GM12878 (cell line): ENCODE measurements around the gene MAMDC2. TPM values are rescaled to one million over a fixed set of nuclear protein-coding genes. Genes with fewer than 3 reads are reported as not detected.

Experiments used
- ATAC-seq: fragments of 200-7000 bp; cut with Tn5 transposase; 3 replicates; pipeline ENCODE4 v1.9.1; 2020; ENCODE audit warnings: mild to moderate bottlenecking, moderate library complexity
- BruUV-seq: library from RNA; stranded (reverse); fragments of 400-500 nt; replicated peaks from 2 replicates; lab custom pipeline; 2021; lab: Mats Ljungman, UMichigan
- CTCF ChIA-PET: fragments of 300-600 bp; sonication (Branson Sonifier 250); formaldehyde crosslinking; extraction: SDS; loops from one replicate; lab custom pipeline; 2021; ENCODE audit warnings: inconsistent platforms; lab: Yijun Ruan, JAX
- POLR2A ChIA-PET: fragments of 350-600 bp; formaldehyde crosslinking; extraction: SDS; loops from one replicate; lab custom pipeline; 2021; ENCODE audit warnings: inconsistent platforms; lab: Charles Lee
- RAD21 ChIA-PET: fragments of 300-600 bp; sonication (Branson Sonifier 250); formaldehyde crosslinking; loops from one replicate; lab custom pipeline; 2023; ENCODE audit warnings: antibody characterized with exemption; ENCODE audit not compliant: unreplicated experiment; lab: Charles Lee
- SMC1A ChIA-PET: fragments of 300-600 bp; sonication (Branson Sonifier 250); formaldehyde crosslinking; loops from one replicate; lab custom pipeline; 2023; ENCODE audit not compliant: unreplicated experiment, uncharacterized antibody; lab: Charles Lee
- DNase-seq: peaks from one replicate; pipeline ENCODE4 v3.0.0-alpha.2; 2011; ENCODE audit warnings: low read depth, low spot score
- FAIRE-seq: peaks from 3 replicates; lab custom pipeline; 2011; peaks lifted over from hg19 to GRCh38; lab: Jason Lieb, UNC
- H2AFZ ChIP-seq: 2 replicates; pipeline ENCODE4 v1.6.0; 2011; ENCODE audit warnings: low read depth, low read length, control low read depth; ENCODE audit not compliant: control insufficient read depth
- H3K27ac ChIP-seq: 2 replicates; pipeline ENCODE4 v1.5.1; 2011; ENCODE audit warnings: control low read depth; ENCODE audit not compliant: control insufficient read depth, insufficient read depth
- H3K27me3 ChIP-seq, 2 experiments: replicated peaks in 1 of 2; 2 replicates each; pipeline versions ENCODE4 v1.6.0 to v1.6.1; 2011; ENCODE audit warnings: low read length in 1 of 2; ENCODE audit not compliant: control insufficient read depth in 2 of 2, insufficient read depth in 2 of 2
- H3K36me3 ChIP-seq, 2 experiments: 2 replicates each; pipeline ENCODE4 v1.5.1; 2011; ENCODE audit warnings: low read length in 1 of 2; ENCODE audit not compliant: control insufficient read depth in 2 of 2, insufficient read depth in 2 of 2
- H3K4me1 ChIP-seq: 2 replicates; pipeline ENCODE4 v1.6.1; 2011; ENCODE audit warnings: mild to moderate bottlenecking, low read length, moderate library complexity, mixed read lengths; ENCODE audit not compliant: control insufficient read depth, insufficient read depth
- H3K4me2 ChIP-seq: 2 replicates; pipeline ENCODE4 v1.6.0; 2011; ENCODE audit warnings: control low read depth; ENCODE audit not compliant: control insufficient read depth, insufficient read depth
- H3K4me3 ChIP-seq: fragments of 200-600 bp; sonication (generic); 2 replicates; pipeline ENCODE4 v1.5.1; 2016
- H3K79me2 ChIP-seq: 2 replicates; pipeline ENCODE4 v1.6.0; 2011; ENCODE audit warnings: low read length; ENCODE audit not compliant: control insufficient read depth, insufficient read depth
- H3K9ac ChIP-seq: 2 replicates; pipeline ENCODE4 v1.8.0; 2011; ENCODE audit warnings: low read length, control low read depth, mixed read lengths; ENCODE audit not compliant: control insufficient read depth, insufficient read depth
- H3K9me3 ChIP-seq: replicated peaks from 3 replicates; pipeline ENCODE4 v1.5.1; 2011; ENCODE audit warnings: mild to moderate bottlenecking, low read length; ENCODE audit not compliant: control insufficient read depth, insufficient read depth
- H4K20me1 ChIP-seq: 2 replicates; pipeline ENCODE4 v1.6.0; 2011; ENCODE audit not compliant: control insufficient read depth, insufficient read depth
- BACH1 ChIP-seq: fragments of 450-650 bp; IDR thresholded peaks from 2 replicates; pipeline ENCODE4 v1.6.1; 2017; ENCODE audit warnings: mild to moderate bottlenecking, borderline replicate concordance
- EED ChIP-seq: sonication (generic); IDR thresholded peaks from 2 replicates; pipeline ENCODE4 v1.6.1; 2016; ENCODE audit warnings: antibody characterized with exemption, low read depth
- ESRRA ChIP-seq: IDR thresholded peaks from 2 replicates; pipeline ENCODE4 v1.6.1; 2012; ENCODE audit warnings: mild to moderate bottlenecking, low read length, improper control_type of control experiment
- LARP7 ChIP-seq: fragments of 450-650 bp; IDR thresholded peaks from 2 replicates; pipeline ENCODE4 v1.6.1; 2017; ENCODE audit warnings: mild to moderate bottlenecking
- RAD51 ChIP-seq: fragments of 450-650 bp; IDR thresholded peaks from 2 replicates; pipeline ENCODE4 v1.6.1; 2016; ENCODE audit warnings: moderate library complexity, mild to moderate bottlenecking, inconsistent platforms
- SIN3A ChIP-seq: IDR thresholded peaks from 2 replicates; pipeline ENCODE4 v1.6.1; 2012; ENCODE audit warnings: low read depth, low read length, improper control_type of control experiment
- SMC3 ChIP-seq: IDR thresholded peaks from 2 replicates; pipeline ENCODE4 v1.6.1; 2011; ENCODE audit warnings: low read length, improper control_type of control experiment, borderline replicate concordance
- SREBF2 ChIP-seq: IDR thresholded peaks from 2 replicates; pipeline ENCODE4 v1.6.1; 2012; ENCODE audit warnings: mild to moderate bottlenecking, low read length
- ZBED1 ChIP-seq: IDR thresholded peaks from 2 replicates; pipeline ENCODE4 v1.6.1; 2016; ENCODE audit warnings: borderline replicate concordance
- ZZZ3 ChIP-seq: IDR thresholded peaks from 2 replicates; pipeline ENCODE4 v1.6.1; 2011; ENCODE audit warnings: low read depth; ENCODE audit not compliant: control insufficient read depth, insufficient read length
- WGBS: methylation state at CpG from one replicate; pipeline ENCODE4 v1.1.6; 2016; ENCODE audit warnings: low lambda C conversion rate; ENCODE audit not compliant: insufficient replicate concordance, insufficient coverage; ENCODE audit errors: missing lambda C conversion rate; 5-methylcytosine and 5-hydroxymethylcytosine counted together
- in situ Hi-C: fragments of 300-500 bp; cut with MboI; formaldehyde crosslinking; loops from 9 replicates; pipeline ENCODE4 v1.14.3; 2018; ENCODE audit warnings: mixed read lengths
- intact Hi-C: fragments of 100-400 bp; cut with micrococcal nuclease; formaldehyde crosslinking; loops from one replicate; pipeline ENCODE4 v1.14.2; 2022; ENCODE audit not compliant: unreplicated experiment
- polyA plus RNA-seq, 11 experiments: library from polyadenylated mRNA; depleted of rRNA in 4 of 11; unstranded in 6 of 11; stranded (reverse) in 5 of 11; fragments of >200 nt; fragmentation: Nextera tagmentation in 4 of 11; fragmentation: Illumina TruSeq in 1 of 11; extraction: Ambion mirVana in 4 of 11; extraction: Trizol in 1 of 11; gene quantifications; 1 replicate in 1 of 11; 2 replicates in 10 of 11; pipeline versions ENCODE4 v1.2.1 to v1.2.3, GENCODE V29; 2011 to 2016; ENCODE audit warnings: inconsistent platforms in 2 of 11, missing spikeins in 2 of 11, low read depth in 1 of 11
- total RNA-seq, 4 experiments: library from RNA; depleted of rRNA in 3 of 4; stranded (reverse); fragments of >200 nt in 3 of 4; fragmentation: Illumina TruSeq in 1 of 4; extraction: Trizol in 1 of 4; gene quantifications; 2 replicates each; pipeline versions ENCODE4 v1.2.1 to v1.2.3, GENCODE V29; 2013 to 2021
- TF ChIP-seq, protein P1 (sequence below): fragments of 450-650 bp; formaldehyde crosslinking; IDR thresholded peaks from 2 replicates; pipeline ENCODE4 v1.4.0; 2020; ENCODE audit warnings: mild to moderate bottlenecking, moderate library complexity

The MAMDC2 gene
- total and polyA plus RNA-seq, 10 of the 15 experiments (the other 5 are each of a cell fraction or from before 2014, with no cell fraction given), result 0.01 to 0.09 TPM; not detected in 8

DNA sequence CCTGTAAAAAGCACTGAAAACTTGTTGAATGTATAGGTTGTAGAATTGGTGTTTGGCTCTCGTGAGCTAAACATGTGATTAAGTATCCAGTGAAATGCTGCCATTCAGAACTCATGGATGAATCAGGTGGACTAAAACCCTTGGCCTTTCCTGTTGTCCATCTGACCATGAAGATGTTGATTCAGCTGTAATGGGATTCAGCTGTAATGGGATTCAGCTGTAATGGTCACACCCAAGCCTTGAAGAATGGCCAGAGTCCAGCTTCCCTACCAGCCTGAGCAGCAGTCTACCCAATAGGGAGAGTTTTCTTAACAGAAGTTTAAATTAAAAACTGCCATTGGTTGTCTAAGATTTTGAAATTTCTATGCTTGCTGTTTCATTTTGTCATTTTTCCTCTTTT, 18.1 kb downstream of the MAMDC2 start (continued):
- TF ChIP-seq, protein P1, sequence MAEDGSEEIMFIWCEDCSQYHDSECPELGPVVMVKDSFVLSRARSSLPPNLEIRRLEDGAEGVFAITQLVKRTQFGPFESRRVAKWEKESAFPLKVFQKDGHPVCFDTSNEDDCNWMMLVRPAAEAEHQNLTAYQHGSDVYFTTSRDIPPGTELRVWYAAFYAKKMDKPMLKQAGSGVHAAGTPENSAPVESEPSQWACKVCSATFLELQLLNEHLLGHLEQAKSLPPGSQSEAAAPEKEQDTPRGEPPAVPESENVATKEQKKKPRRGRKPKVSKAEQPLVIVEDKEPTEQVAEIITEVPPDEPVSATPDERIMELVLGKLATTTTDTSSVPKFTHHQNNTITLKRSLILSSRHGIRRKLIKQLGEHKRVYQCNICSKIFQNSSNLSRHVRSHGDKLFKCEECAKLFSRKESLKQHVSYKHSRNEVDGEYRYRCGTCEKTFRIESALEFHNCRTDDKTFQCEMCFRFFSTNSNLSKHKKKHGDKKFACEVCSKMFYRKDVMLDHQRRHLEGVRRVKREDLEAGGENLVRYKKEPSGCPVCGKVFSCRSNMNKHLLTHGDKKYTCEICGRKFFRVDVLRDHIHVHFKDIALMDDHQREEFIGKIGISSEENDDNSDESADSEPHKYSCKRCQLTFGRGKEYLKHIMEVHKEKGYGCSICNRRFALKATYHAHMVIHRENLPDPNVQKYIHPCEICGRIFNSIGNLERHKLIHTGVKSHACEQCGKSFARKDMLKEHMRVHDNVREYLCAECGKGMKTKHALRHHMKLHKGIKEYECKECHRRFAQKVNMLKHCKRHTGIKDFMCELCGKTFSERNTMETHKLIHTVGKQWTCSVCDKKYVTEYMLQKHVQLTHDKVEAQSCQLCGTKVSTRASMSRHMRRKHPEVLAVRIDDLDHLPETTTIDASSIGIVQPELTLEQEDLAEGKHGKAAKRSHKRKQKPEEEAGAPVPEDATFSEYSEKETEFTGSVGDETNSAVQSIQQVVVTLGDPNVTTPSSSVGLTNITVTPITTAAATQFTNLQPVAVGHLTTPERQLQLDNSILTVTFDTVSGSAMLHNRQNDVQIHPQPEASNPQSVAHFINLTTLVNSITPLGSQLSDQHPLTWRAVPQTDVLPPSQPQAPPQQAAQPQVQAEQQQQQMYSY (CRISPR knock-in tag), result no peak
- TF ChIP-seq ZZZ3, result no peak
- TF ChIP-seq, all 136 proteins: peak for 0

DNA sequence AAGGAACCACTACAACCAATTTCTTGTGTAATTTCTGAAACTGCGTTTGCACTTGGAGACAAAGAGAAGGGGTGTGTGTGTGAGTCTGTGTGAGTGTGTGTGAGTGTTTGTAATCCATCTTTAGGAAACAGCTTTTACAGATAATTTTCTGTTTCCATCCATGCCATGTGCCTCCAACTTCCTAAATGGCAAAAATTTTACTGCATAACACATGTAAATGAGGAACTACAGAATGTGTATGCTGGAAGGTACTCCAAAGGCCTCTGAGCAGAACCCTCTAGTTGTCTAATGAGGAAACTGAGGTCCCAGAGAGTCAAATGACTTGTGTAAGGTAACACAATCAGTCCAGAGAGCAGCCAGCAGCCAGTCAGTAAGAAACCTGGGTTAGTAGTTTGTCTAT, 20.8 kb downstream of the MAMDC2 start:
- no peaks in the 10 kb centered on the region; a peak in 1 of 4 replicates for H3K27me3 ChIP-seq
- no peak for FAIRE-seq
- H3K4me3 ChIP-seq, result no peak overlapping the region
- DNase-seq, result no peak
- in situ Hi-C loops, result no loop called here
- ChIA-PET RAD21 (no interaction called here), SMC1A (no interaction called here), POLR2A (no interaction called here), CTCF (no interaction called here)
- BruUV-seq, result no TSS peak
- ATAC-seq, result no peak
- no peak overlapping the region for H3K9ac ChIP-seq
- 0% methylated on average over 1 of the region's 1 CpG for WGBS
- H2AFZ ChIP-seq, result no peak overlapping the region
- no peak overlapping the region for H3K4me2 ChIP-seq
- intact Hi-C loops, result loop anchor here (5.0 kb wide), 1 partner anchor 62 kb away; no protein-coding TSS in a partner anchor
- no peak overlapping the region for H3K27ac ChIP-seq
- H3K36me3 ChIP-seq, result no peaks in the 10 kb centered on the region
- no peaks in the 10 kb centered on the region; the same call in 2 of the 3 replicates for H3K9me3 ChIP-seq
- no peaks in the 10 kb centered on the region for H3K79me2 ChIP-seq
- no peaks in the 10 kb centered on the region for H3K4me1 ChIP-seq
- H4K20me1 ChIP-seq, result no peaks in the 10 kb centered on the region
- no peak for TF ChIP-seq ZBED1
- TF ChIP-seq EED, result no peak
- no peak for TF ChIP-seq LARP7
- TF ChIP-seq SMC3, result no peak
- TF ChIP-seq BACH1, result no peak
- no peak for TF ChIP-seq RAD51
- TF ChIP-seq SREBF2, result no peak
- no peak for TF ChIP-seq ESRRA
- TF ChIP-seq SIN3A, result no peak
